GM12891 (cell line): ENCODE data around the gene C19orf81.

Experiments used
- POLR2A ChIP-seq: IDR thresholded peaks from 2 replicates; pipeline ENCODE4 v1.6.1; 2011; ENCODE audit warnings: low read depth, low read length, control low read depth
- POLR2AphosphoS5 ChIP-seq: IDR thresholded peaks from 2 replicates; pipeline ENCODE4 v1.6.1; 2011; ENCODE audit warnings: low read depth, low read length, control low read depth
- SPI1 ChIP-seq: IDR thresholded peaks from 2 replicates; pipeline ENCODE4 v1.6.1; 2011; ENCODE audit warnings: low read depth, low read length, control low read depth
- TAF1 ChIP-seq: IDR thresholded peaks from 2 replicates; pipeline ENCODE4 v1.6.1; 2011; ENCODE audit warnings: low read depth, low read length, control low read depth

DNA sequence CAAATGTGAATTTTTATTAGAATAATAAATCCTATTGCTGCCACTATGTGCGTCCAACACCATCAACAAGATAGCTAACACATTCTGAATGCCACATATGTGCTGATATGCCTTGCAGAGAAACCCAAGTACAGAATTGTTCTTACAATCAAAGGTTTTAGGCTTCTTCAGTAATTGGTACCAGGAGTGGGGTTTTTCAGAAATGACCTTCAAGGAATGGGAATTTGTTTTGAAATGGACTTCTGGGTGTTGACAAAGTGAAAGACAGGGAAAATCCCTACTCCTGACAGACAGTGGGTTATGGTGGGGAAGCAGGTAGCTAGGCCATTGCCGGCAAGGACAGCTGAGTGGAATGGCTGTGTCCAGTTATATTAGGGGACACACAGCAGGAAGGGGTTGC, 15.3 kb upstream of the C19orf81 start:
- TF ChIP-seq POLR2AphosphoS5 (no peak), SPI1 (no peak), POLR2A (no peak), TAF1 (no peak)
